GM12878 (cell line): Measurements from ENCODE around the gene ITPR3. TPM values are rescaled to one million over a fixed set of nuclear protein-coding genes. Genes with fewer than 3 reads are reported as not detected.

Experiments used
- ATAC-seq: fragments of 200-7000 bp; cut with Tn5 transposase; 3 replicates; pipeline ENCODE4 v1.9.1; 2020; ENCODE audit warnings: mild to moderate bottlenecking, moderate library complexity
- BruUV-seq: library from RNA; stranded (reverse); fragments of 400-500 nt; replicated peaks from 2 replicates; lab custom pipeline; 2021; lab: Mats Ljungman, UMichigan
- CTCF ChIA-PET: fragments of 300-600 bp; sonication (Branson Sonifier 250); formaldehyde crosslinking; extraction: SDS; loops from one replicate; lab custom pipeline; 2021; ENCODE audit warnings: inconsistent platforms; lab: Yijun Ruan, JAX
- POLR2A ChIA-PET: fragments of 350-600 bp; formaldehyde crosslinking; extraction: SDS; loops from one replicate; lab custom pipeline; 2021; ENCODE audit warnings: inconsistent platforms; lab: Charles Lee
- RAD21 ChIA-PET: fragments of 300-600 bp; sonication (Branson Sonifier 250); formaldehyde crosslinking; loops from one replicate; lab custom pipeline; 2023; ENCODE audit warnings: antibody characterized with exemption; ENCODE audit not compliant: unreplicated experiment; lab: Charles Lee
- SMC1A ChIA-PET: fragments of 300-600 bp; sonication (Branson Sonifier 250); formaldehyde crosslinking; loops from one replicate; lab custom pipeline; 2023; ENCODE audit not compliant: unreplicated experiment, uncharacterized antibody; lab: Charles Lee
- DNase-seq: peaks from one replicate; pipeline ENCODE4 v3.0.0-alpha.2; 2011; ENCODE audit warnings: low read depth, low spot score
- FAIRE-seq: peaks from 3 replicates; lab custom pipeline; 2011; peaks lifted over from hg19 to GRCh38; lab: Jason Lieb, UNC
- H2AFZ ChIP-seq: 2 replicates; pipeline ENCODE4 v1.6.0; 2011; ENCODE audit warnings: low read depth, low read length, control low read depth; ENCODE audit not compliant: control insufficient read depth
- H3K27ac ChIP-seq: 2 replicates; pipeline ENCODE4 v1.5.1; 2011; ENCODE audit warnings: control low read depth; ENCODE audit not compliant: control insufficient read depth, insufficient read depth
- H3K27me3 ChIP-seq, 2 experiments: replicated peaks in 1 of 2; 2 replicates each; pipeline versions ENCODE4 v1.6.0 to v1.6.1; 2011; ENCODE audit warnings: low read length in 1 of 2; ENCODE audit not compliant: control insufficient read depth in 2 of 2, insufficient read depth in 2 of 2
- H3K36me3 ChIP-seq, 2 experiments: 2 replicates each; pipeline ENCODE4 v1.5.1; 2011; ENCODE audit warnings: low read length in 1 of 2; ENCODE audit not compliant: control insufficient read depth in 2 of 2, insufficient read depth in 2 of 2
- H3K4me1 ChIP-seq: 2 replicates; pipeline ENCODE4 v1.6.1; 2011; ENCODE audit warnings: mild to moderate bottlenecking, low read length, moderate library complexity, mixed read lengths; ENCODE audit not compliant: control insufficient read depth, insufficient read depth
- H3K4me2 ChIP-seq: 2 replicates; pipeline ENCODE4 v1.6.0; 2011; ENCODE audit warnings: control low read depth; ENCODE audit not compliant: control insufficient read depth, insufficient read depth
- H3K4me3 ChIP-seq: fragments of 200-600 bp; sonication (generic); 2 replicates; pipeline ENCODE4 v1.5.1; 2016
- H3K79me2 ChIP-seq: 2 replicates; pipeline ENCODE4 v1.6.0; 2011; ENCODE audit warnings: low read length; ENCODE audit not compliant: control insufficient read depth, insufficient read depth
- H3K9ac ChIP-seq: 2 replicates; pipeline ENCODE4 v1.8.0; 2011; ENCODE audit warnings: low read length, control low read depth, mixed read lengths; ENCODE audit not compliant: control insufficient read depth, insufficient read depth
- H3K9me3 ChIP-seq: replicated peaks from 3 replicates; pipeline ENCODE4 v1.5.1; 2011; ENCODE audit warnings: mild to moderate bottlenecking, low read length; ENCODE audit not compliant: control insufficient read depth, insufficient read depth
- H4K20me1 ChIP-seq: 2 replicates; pipeline ENCODE4 v1.6.0; 2011; ENCODE audit not compliant: control insufficient read depth, insufficient read depth
- HDAC2 ChIP-seq: fragments of 200-600 bp; sonication (generic); IDR thresholded peaks from 2 replicates; pipeline ENCODE4 v1.6.1; 2017
- JUNB ChIP-seq: IDR thresholded peaks from 2 replicates; pipeline ENCODE4 v1.6.1; 2016; ENCODE audit warnings: antibody characterized with exemption, mild to moderate bottlenecking
- JUND ChIP-seq: IDR thresholded peaks from 2 replicates; pipeline ENCODE4 v1.6.1; 2012; ENCODE audit warnings: low read depth, mild to moderate bottlenecking, low read length, improper control_type of control experiment, moderate library complexity
- RELA ChIP-seq: fragments of 450-650 bp; IDR thresholded peaks from 2 replicates; pipeline ENCODE4 v1.8.0; 2014; ENCODE audit warnings: borderline replicate concordance; ENCODE audit not compliant: partially characterized antibody
- TCF3 ChIP-seq: IDR thresholded peaks from 2 replicates; pipeline ENCODE4 v1.6.1; 2012; ENCODE audit warnings: low read depth, mild to moderate bottlenecking, low read length, borderline replicate concordance; ENCODE audit not compliant: insufficient read depth
- WGBS: methylation state at CpG from one replicate; pipeline ENCODE4 v1.1.6; 2016; ENCODE audit warnings: low lambda C conversion rate; ENCODE audit not compliant: insufficient replicate concordance, insufficient coverage; ENCODE audit errors: missing lambda C conversion rate; 5-methylcytosine and 5-hydroxymethylcytosine counted together
- in situ Hi-C: fragments of 300-500 bp; cut with MboI; formaldehyde crosslinking; loops from 9 replicates; pipeline ENCODE4 v1.14.3; 2018; ENCODE audit warnings: mixed read lengths
- intact Hi-C: fragments of 100-400 bp; cut with micrococcal nuclease; formaldehyde crosslinking; loops from one replicate; pipeline ENCODE4 v1.14.2; 2022; ENCODE audit not compliant: unreplicated experiment
- polyA plus RNA-seq, 11 experiments: library from polyadenylated mRNA; depleted of rRNA in 4 of 11; unstranded in 6 of 11; stranded (reverse) in 5 of 11; fragments of >200 nt; fragmentation: Nextera tagmentation in 4 of 11; fragmentation: Illumina TruSeq in 1 of 11; extraction: Ambion mirVana in 4 of 11; extraction: Trizol in 1 of 11; gene quantifications; 1 replicate in 1 of 11; 2 replicates in 10 of 11; pipeline versions ENCODE4 v1.2.1 to v1.2.3, GENCODE V29; 2011 to 2016; ENCODE audit warnings: inconsistent platforms in 2 of 11, missing spikeins in 2 of 11, low read depth in 1 of 11
- total RNA-seq, 4 experiments: library from RNA; depleted of rRNA in 3 of 4; stranded (reverse); fragments of >200 nt in 3 of 4; fragmentation: Illumina TruSeq in 1 of 4; extraction: Trizol in 1 of 4; gene quantifications; 2 replicates each; pipeline versions ENCODE4 v1.2.1 to v1.2.3, GENCODE V29; 2013 to 2021
- TF ChIP-seq, protein P1 (sequence below): fragments of 450-650 bp; IDR thresholded peaks from 2 replicates; pipeline ENCODE4 v1.6.1; 2016; ENCODE audit warnings: mild to moderate bottlenecking, moderate library complexity, borderline replicate concordance
- TF ChIP-seq, protein P2 (sequence below): IDR thresholded peaks from 2 replicates; pipeline ENCODE4 v1.6.1; 2012; ENCODE audit warnings: low read depth, low read length, improper control_type of control experiment
- TF ChIP-seq, protein P3 (sequence below): IDR thresholded peaks from 2 replicates; pipeline ENCODE4 v1.6.1; 2011; ENCODE audit warnings: borderline replicate concordance, low read depth, mild to moderate bottlenecking, moderate library complexity, low read length; ENCODE audit not compliant: insufficient read depth, poor library complexity, severe bottlenecking

ITPR3 gene
- total and polyA plus RNA-seq, 10 of the 15 experiments (the other 5 are each of a cell fraction or from before 2014, with no cell fraction given): 0.32 to 34.0 (median 11.9) TPM

DNA sequence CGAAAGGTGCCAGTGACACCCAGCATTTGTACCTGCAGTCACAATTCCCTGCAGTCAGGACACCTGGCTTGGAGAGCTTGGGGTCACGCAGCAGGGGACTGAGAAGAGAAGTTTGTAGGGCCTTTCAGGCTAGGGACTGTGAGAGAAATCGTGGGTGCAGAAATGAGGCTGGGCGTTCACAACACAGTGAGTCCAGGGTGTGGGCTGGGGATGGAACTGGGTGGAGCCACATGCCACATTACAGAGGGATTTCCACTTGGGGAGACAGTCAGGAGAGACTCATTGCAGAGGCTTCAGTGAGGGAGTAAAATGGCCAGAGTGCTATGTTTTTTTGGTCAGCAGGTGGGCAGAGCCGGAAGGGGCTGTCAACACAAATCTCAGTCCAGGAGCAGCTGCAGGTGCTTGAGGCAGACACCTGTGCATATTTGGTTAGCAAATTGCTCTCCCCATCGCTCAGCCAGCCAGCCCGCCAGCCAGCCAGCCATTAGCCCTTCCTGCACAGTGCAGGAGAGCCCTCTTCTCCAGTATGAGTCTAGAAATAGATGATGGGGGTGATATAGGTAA, 7.4 kb downstream of the ITPR3 start:
- Histone ChIP-seq H3K27ac (no peak overlapping the region), H3K4me1 (peaks cover 26% of the 10 kb centered on the region), H4K20me1 (peaks cover 10% of the 10 kb centered on the region), H3K36me3 (peaks cover 0 to 2% of the 10 kb centered on the region in 2 experiments; a peak in 2 of 4 replicates), H3K9ac (no peak overlapping the region), H3K27me3 (no peaks in the 10 kb centered on the region), H3K4me2 (no peak overlapping the region), H3K9me3 (no peaks in the 10 kb centered on the region), H3K4me3 (no peak overlapping the region), H2AFZ (no peak overlapping the region), H3K79me2 (peaks cover 26% of the 10 kb centered on the region)
- CTCF ChIA-PET: interaction anchor here (0.9 to 1.0 kb wide), 2 partner anchors 39 to 65 kb away, joined by 3 to 4 read pairs; no protein-coding TSS in a partner anchor
- SMC1A ChIA-PET: interaction anchor here (0.9 kb wide), 1 partner anchor 58 kb away, joined by 3 read pairs; no protein-coding TSS in a partner anchor
- POLR2A ChIA-PET: no interaction called here
- in situ Hi-C loops: no loop called here
- intact Hi-C loops: no loop called here
- FAIRE-seq (no peak), DNase-seq (no peak), ATAC-seq (peak; percentile 10; the same call in 2 of the 3 replicates)
- TF ChIP-seq TCF3: 0 out of 2 replicates have a peak, but pooled peaks have one; percentile 28
- TF ChIP-seq JUND: no peak
- WGBS: 38% methylated on average over 7 of the region's 7 CpGs
- RAD21 ChIA-PET: no interaction called here
- no TSS peak for BruUV-seq

DNA sequence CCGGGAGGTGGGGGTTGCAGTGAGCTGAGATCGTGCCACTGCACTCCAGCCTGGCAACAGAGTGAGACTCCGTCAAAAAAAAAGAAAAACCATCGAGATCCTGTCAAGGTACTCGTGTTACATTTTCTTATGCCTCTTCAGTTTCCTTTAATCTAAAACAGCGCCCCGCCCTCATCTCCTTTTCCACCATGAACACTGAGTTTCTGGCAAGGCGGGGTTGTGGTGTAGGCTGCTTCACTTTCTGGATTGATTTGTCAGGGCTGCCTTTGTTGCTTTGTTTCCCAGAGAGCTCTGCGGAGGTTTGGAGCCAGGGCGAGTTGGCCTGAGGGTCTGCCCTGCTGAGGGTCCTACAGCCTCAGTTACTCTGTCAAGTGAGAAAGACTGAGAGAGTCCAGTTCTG, 8.9 kb downstream of the ITPR3 start:
- peaks cover 22% of the 10 kb centered on the region for H3K79me2 ChIP-seq
- H3K36me3 ChIP-seq: peaks cover 0 to 2% of the 10 kb centered on the region in 2 experiments; a peak in 2 of 4 replicates
- H3K4me3 ChIP-seq: no peak overlapping the region
- no TSS peak for BruUV-seq
- no peaks in the 10 kb centered on the region for H3K9me3 ChIP-seq
- ATAC-seq (no peak), DNase-seq (no peak), FAIRE-seq (no peak)
- no peaks in the 10 kb centered on the region for H3K27me3 ChIP-seq
- no peak overlapping the region for H3K9ac ChIP-seq
- RAD21 ChIA-PET: no interaction called here
- no peak overlapping the region for H3K4me2 ChIP-seq
- SMC1A ChIA-PET: interaction anchor here (1.3 kb wide), 1 partner anchor 8 kb away, joined by 5 read pairs; no protein-coding TSS in a partner anchor
- H4K20me1 ChIP-seq: peaks cover 16% of the 10 kb centered on the region
- no peak overlapping the region for H2AFZ ChIP-seq
- 96% methylated on average over 10 of the region's 10 CpGs for WGBS
- in situ Hi-C loops: no loop called here
- intact Hi-C loops: no loop called here
- POLR2A ChIA-PET: interaction anchor here (1.5 kb wide), 1 partner anchor 8 kb away, joined by 6 read pairs; the partner anchor contains the start of gene ITPR3
- CTCF ChIA-PET: interaction anchor here (1.1 to 1.2 kb wide), 2 partner anchors 43 to 71 kb away, joined by 3 to 4 read pairs; no protein-coding TSS in a partner anchor
- H3K27ac ChIP-seq: no peak overlapping the region
- peaks cover 21% of the 10 kb centered on the region for H3K4me1 ChIP-seq
- TF ChIP-seq HDAC2 (no peak), RELA (no peak), JUNB (no peak)
- TF ChIP-seq, protein P1, sequence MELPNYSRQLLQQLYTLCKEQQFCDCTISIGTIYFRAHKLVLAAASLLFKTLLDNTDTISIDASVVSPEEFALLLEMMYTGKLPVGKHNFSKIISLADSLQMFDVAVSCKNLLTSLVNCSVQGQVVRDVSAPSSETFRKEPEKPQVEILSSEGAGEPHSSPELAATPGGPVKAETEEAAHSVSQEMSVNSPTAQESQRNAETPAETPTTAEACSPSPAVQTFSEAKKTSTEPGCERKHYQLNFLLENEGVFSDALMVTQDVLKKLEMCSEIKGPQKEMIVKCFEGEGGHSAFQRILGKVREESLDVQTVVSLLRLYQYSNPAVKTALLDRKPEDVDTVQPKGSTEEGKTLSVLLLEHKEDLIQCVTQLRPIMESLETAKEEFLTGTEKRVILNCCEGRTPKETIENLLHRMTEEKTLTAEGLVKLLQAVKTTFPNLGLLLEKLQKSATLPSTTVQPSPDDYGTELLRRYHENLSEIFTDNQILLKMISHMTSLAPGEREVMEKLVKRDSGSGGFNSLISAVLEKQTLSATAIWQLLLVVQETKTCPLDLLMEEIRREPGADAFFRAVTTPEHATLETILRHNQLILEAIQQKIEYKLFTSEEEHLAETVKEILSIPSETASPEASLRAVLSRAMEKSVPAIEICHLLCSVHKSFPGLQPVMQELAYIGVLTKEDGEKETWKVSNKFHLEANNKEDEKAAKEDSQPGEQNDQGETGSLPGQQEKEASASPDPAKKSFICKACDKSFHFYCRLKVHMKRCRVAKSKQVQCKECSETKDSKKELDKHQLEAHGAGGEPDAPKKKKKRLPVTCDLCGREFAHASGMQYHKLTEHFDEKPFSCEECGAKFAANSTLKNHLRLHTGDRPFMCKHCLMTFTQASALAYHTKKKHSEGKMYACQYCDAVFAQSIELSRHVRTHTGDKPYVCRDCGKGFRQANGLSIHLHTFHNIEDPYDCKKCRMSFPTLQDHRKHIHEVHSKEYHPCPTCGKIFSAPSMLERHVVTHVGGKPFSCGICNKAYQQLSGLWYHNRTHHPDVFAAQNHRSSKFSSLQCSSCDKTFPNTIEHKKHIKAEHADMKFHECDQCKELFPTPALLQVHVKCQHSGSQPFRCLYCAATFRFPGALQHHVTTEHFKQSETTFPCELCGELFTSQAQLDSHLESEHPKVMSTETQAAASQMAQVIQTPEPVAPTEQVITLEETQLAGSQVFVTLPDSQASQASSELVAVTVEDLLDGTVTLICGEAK: no peak
- TF ChIP-seq, protein P2, sequence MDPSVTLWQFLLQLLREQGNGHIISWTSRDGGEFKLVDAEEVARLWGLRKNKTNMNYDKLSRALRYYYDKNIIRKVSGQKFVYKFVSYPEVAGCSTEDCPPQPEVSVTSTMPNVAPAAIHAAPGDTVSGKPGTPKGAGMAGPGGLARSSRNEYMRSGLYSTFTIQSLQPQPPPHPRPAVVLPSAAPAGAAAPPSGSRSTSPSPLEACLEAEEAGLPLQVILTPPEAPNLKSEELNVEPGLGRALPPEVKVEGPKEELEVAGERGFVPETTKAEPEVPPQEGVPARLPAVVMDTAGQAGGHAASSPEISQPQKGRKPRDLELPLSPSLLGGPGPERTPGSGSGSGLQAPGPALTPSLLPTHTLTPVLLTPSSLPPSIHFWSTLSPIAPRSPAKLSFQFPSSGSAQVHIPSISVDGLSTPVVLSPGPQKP: no peak
- TF ChIP-seq, protein P3, sequence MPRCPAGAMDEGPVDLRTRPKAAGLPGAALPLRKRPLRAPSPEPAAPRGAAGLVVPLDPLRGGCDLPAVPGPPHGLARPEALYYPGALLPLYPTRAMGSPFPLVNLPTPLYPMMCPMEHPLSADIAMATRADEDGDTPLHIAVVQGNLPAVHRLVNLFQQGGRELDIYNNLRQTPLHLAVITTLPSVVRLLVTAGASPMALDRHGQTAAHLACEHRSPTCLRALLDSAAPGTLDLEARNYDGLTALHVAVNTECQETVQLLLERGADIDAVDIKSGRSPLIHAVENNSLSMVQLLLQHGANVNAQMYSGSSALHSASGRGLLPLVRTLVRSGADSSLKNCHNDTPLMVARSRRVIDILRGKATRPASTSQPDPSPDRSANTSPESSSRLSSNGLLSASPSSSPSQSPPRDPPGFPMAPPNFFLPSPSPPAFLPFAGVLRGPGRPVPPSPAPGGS: no peak
